GM18868 (cell line): Measurements from ENCODE around the gene PLTP.
"Not testable (repeated sequence)": the region's sequence is repeated elsewhere in the genome, so short reads cannot be mapped to it uniquely, and the experiment has no call there.

Source experiments
- ATAC-seq: cut with Tn5 transposase; IDR thresholded peaks from one replicate; pipeline ENCODE4 v1.9.1; 2021; ENCODE audit warnings: mild to moderate bottlenecking, moderate library complexity; ENCODE audit not compliant: unreplicated experiment

Gene PLTP

DNA sequence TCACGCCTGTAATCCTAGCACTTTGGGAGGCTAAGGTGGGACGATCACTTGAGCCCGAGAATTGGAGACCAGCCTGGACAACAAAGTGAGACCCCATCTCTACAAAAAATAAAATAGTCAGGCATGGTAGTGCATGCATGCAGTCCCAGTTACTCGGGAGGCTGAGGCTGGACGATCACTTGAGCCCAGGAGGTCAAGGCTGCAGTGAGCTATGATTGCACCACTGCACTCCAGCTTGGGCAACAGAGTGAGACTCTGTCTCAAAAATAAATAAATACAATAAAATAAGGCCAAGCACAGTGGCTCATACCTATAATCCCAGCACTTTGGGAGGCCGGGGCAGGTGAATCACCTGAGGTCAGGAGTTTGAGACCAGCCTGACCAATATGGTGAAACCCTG is 10.6 kb downstream of the PLTP start:
- not testable (repeated sequence) for ATAC-seq

DNA sequence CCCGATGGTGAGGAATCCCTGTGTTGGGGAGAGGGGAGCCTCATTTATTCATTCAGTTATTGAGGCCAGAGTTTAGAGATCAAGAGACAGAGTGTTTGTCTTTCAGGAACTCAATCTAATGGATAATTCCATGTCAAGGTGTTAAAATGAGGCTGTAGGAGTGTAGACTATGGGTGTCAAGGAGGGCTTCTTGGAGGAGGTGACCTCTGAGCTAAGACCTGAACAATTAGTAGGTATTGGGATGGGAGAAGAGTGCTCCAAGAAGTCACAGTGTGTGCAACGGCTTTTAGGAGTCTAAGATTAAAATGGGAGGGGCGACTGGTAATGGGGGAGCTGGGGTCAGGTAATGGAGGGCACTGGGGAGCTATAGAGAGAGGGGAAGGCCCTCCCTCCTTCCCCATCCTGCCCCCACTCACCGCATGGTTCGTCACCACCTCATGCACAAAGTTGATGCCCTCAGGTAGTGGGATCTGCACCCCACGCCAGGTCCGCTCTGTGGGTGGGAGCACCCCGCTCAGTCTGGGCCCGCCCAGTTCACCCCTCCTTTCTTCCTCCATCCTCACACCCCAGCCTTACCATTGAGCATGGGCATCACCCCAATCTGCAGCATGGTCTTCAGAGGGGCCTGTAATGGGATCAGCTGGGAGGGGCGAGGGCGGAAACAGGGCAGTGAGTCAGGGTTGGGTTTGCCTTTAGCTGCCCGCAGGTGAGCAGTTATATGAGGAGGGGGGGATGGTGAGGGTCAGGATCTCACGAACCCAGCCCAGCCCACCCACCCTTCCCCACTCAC is 12.7 kb downstream of the PLTP start:
- ATAC-seq: no peak

DNA sequence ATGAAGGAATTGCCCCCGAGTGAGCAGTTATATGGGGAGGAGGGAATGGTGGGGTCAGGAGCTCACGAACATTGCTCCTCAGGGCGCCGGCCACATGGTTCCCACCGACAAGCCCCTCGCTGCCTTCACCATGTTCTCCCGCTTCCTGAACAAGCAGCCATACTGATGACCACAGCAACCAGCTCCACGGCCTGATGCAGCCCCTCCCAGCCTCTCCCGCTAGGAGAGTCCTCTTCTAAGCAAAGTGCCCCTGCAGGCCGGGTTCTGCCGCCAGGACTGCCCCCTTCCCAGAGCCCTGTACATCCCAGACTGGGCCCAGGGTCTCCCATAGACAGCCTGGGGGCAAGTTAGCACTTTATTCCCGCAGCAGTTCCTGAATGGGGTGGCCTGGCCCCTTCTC is 13.7 kb downstream of the PLTP start:
- ATAC-seq: no peak

DNA sequence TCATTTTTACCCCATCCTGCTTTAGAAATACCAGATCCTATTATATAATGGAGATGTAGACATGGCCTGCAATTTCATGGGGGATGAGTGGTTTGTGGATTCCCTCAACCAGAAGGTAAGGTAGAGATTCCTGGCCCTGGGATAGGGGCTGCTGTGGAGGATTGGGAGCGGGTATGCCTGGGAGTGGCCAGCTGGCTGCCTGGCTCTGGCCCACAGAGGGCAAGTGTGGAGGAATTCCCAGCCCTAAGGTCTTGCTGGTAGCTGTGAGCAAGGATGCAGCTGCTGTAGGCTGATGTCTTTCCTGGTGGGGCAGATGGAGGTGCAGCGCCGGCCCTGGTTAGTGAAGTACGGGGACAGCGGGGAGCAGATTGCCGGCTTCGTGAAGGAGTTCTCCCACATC is 14.3 kb downstream of the PLTP start:
- ATAC-seq: no peak

DNA sequence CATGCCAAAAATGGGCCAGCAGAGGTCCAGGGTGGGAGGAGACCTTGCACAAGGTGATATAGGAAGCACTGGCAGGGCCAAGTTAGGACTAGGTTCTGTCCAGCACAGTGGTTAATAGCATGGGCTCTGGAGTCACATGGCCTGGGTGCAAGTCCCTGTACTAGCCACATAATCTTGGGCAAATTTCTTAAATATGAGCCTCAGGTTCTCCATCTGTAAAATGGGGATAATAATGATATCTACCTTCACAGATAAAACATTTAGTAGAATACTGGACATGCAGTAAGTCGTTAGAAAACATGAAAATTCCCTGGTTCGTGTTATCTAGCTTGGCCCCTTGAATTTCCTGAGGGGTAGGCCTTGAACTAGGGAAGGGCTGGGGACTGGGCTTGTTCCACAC is 14.7 kb downstream of the PLTP start:
- no peak for ATAC-seq

DNA sequence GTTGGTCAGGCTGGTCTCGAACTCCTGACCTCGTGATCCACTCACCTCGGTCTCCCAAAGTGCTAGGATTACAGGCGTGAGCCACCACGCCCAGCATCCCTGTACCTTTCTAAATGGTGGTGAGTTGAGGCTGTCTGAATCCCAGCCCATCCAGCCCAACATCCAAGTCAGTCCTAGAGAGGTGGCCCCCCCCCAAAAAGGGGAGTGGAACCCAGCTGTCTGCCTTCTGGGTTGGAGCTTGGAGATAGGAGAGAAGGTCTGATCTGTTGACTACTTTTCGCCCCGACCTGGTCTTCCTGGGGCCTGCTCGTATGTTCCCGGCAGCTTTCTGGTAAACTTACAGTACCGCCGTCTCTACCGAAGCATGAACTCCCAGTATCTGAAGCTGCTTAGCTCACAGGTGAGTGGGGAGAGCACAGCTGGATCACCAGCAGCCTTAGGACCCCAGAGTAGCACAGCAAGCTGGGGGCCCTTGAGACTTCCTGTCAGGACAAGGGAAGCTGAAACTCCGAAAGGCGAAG is 15.3 kb downstream of the PLTP start:
- no peak for ATAC-seq

DNA sequence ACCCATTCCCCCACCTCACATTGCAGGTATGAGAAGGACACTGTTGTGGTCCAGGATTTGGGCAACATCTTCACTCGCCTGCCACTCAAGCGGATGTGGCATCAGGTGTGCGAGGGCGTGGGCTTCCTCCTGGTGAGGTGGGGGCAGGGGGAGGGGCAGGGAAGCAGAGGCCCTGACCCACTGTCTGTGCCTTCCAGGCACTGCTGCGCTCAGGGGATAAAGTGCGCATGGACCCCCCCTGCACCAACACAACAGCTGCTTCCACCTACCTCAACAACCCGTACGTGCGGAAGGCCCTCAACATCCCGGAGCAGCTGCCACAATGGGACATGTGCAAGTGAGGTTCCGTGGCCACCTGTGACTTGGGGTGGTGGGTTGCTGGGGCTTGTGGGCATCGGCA is 17.2 kb downstream of the PLTP start:
- no peak for ATAC-seq

DNA sequence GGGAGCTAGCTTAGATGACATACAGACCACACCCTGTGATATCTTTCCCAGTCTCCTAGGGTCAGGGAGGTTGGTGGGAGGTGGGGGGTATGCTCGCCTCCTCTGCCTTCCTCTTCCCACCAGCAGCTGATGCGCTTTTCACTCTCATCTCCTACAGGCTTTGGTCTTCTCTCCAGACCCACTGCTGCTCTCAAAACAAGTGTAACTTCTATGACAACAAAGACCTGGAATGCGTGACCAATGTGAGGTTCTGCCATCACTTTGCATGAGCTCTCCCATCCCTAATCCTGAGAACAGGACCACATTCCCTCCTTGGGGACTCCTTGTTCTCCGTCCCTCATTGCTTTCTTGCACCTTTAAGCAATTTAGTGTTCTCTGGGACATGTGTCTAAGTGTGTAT is 18.1 kb downstream of the PLTP start:
- no peak for ATAC-seq

DNA sequence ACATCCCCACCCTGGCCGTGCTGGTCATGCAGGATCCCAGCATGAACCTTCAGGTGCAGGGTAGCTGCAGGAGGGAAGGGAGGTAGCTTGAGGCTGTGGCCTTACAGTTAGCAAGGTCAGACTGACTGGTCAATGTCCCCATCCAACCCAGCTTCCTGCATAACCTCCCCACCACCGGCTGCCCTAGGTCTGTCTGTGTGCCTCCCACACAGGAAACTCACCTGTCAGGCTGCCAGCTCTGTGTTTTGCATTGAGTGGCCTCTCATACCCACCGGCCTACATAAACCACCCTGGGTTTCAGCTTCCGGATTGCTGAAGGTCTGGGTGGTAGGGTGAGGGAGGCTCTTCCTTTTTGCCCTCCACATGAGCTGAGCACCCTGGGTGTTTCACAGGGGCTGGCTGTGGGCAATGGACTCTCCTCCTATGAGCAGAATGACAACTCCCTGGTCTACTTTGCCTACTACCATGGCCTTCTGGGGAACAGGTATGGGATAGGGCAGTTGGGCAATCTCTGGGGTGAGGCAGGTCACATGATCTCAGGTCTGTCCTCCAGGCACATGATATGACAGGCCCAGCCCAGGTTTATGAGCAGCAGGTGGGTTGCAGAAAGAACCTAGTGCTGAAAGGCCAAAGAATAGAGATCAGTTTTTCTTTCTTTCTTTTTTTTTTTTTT is 19.0 kb downstream of the PLTP start:
- ATAC-seq: no peak

DNA sequence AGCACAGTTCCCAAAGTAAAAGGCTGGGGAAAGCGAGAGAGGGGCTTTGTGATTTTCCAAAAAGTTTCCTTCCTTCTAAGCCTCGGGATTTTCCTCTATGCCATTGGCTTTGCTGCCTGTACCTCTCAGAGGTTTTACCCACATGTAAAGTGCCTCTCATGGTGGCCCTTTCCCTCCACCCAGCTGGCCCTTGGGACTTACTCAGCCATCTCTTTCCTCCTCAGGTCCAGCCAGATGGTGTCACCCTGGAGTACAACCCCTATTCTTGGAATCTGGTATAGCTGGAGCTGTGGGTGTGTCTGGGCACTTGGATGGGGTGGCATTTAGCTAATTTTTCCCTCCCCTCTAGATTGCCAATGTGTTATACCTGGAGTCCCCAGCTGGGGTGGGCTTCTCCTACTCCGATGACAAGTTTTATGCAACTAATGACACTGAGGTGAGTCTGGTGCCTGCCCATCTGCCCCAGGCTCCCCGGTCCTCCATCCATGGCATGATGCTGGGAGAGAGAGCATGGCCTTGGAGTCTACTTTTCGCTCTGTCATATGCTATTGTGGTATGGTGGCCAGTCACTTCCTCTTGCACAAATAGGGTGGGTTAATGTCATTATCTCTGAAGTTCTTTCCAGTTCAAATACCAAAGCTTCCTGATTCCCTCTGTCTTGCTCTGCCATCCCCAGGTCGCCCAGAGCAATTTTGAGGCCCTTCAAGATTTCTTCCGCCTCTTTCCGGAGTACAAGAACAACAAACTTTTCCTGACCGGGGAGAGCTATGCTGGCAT is 19.7 kb downstream of the PLTP start:
- ATAC-seq: no peak

DNA sequence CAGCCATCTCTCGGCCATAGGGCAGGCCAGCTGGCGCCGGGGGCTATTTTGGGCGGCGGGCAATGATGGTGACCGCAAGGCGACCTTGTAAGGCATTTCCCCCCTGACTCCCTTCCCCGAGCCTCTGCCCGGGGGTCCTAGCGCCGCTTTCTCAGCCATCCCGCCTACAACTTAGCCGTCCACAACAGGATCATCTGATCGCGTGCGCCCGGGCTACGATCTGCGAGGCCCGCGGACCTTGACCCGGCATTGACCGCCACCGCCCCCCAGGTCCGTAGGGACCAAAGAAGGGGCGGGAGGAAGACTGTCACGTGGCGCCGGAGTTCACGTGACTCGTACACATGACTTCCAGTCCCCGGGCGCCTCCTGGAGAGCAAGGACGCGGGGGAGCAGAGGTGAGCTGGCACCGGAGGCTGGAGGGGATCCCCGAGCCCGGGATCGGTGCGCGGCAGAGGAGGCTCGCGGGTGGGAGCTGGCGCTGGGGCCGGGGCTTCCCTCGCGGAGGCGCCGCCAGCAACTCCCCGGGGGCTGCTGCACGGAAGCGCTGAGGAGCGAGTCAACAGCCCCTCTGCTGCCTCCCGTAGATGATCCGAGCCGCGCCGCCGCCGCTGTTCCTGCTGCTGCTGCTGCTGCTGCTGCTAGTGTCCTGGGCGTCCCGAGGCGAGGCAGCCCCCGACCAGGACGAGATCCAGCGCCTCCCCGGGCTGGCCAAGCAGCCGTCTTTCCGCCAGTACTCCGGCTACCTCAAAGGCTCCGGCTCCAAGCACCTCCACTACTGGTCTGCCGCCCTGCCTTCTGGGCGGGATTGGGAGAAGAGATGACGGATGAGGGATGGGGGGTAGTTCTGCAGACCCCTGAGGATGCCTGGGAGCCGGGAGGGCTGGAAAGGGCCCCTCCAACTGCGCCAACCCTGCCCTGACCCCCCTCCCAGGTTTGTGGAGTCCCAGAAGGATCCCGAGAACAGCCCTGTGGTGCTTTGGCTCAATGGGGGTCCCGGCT is 20.7 kb downstream of the PLTP start, which contains the start of the genes CTSA and NEURL2:
Gene CTSA (plus strand): TSS at position 351 of the 999 bp plus-strand sequence. CDS start 234 bp downstream, at position 585.
Gene NEURL2 (minus strand): TSS at position 224 of the 999 bp plus-strand sequence. CDS start 217 bp downstream, at position 7.
- peak; percentile 81 for ATAC-seq

DNA sequence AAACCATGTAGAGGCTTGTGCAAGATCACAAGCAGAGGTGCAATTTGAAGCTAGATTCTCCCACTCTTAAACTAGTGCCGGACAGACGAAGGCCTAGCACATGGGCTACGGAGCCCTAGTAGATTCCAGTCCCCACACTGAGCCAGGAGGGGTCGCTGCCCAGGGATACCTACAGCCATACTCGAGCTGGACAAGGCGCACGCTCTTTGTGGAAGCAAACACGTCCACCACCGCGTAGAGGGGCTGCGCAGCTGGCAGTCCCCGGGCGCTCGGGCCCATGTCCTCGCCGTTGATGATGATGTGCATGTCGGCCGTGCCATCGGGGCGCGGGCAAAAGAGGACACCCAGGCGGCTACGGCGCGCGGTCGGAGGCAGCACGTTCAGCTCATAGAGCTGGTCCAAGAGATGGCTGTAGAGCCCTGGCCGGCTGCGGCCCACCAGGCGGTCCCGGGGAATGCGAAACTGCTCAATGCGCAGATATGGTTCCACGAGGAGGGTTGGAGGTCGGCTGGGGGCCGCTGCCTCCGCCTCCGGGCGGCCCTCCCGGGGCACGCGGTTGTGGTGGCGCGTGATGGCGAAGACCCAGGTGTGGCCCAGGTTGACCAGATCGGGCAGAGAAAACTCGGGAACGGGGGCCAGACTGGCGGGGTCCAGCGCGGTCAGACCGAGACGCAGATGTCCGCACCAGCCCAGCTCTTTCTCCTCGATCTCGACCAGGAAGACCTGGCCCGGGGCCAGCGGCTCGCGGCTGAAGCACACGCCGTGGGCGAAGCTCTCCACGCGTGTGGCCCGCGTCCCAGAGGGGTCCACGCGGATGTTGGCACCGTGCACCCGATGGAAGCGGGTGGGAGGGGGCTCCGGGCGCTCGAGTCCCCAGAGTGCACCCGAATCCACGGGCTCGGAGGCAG is 21.6 kb downstream of the PLTP start:
- ATAC-seq: no peak

DNA sequence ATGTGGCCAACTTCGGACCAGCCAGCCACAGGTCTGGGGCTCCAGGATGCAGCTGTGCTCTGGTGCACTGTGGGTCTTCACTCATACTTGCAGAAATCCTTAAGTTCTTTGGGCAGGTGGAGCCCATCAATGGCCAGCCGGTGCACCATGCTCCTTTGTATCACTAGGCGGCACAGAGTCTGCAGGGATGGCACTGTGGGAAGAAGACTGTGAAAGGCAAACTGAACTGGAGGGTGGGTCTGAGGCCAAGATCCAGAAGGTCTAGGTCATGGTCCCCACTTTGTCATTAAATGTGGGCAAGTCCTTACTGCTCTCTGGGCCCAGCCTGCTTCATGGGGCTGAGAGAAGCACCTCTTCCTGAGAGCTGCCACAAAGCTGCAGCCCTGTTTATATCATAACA is 23.3 kb downstream of the PLTP start:
- ATAC-seq: no peak

DNA sequence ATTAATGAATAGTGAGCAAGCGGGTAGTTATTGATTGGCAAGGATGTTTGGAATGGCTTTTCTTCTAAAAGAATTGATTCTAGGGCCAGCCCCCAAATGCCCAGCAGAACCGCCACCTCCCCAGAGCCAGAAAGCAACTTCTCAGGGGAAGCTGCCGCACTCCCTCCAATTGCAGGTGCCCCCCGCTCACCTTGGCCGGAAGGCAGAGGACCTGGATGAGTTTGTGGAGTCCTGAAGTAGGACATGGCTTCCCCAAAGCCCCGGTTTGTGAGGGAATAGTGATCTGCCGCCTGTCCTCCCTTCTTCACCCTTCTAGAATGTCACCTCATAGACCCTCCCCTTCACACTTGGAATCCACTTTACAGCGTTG is 24.6 kb downstream of the PLTP start, which contains the start of gene SPATA25:
Gene SPATA25 (minus strand): TSS at position 277 of the 370 bp plus-strand sequence. CDS start 32 bp downstream, at position 245.
- ATAC-seq: no peak

DNA sequence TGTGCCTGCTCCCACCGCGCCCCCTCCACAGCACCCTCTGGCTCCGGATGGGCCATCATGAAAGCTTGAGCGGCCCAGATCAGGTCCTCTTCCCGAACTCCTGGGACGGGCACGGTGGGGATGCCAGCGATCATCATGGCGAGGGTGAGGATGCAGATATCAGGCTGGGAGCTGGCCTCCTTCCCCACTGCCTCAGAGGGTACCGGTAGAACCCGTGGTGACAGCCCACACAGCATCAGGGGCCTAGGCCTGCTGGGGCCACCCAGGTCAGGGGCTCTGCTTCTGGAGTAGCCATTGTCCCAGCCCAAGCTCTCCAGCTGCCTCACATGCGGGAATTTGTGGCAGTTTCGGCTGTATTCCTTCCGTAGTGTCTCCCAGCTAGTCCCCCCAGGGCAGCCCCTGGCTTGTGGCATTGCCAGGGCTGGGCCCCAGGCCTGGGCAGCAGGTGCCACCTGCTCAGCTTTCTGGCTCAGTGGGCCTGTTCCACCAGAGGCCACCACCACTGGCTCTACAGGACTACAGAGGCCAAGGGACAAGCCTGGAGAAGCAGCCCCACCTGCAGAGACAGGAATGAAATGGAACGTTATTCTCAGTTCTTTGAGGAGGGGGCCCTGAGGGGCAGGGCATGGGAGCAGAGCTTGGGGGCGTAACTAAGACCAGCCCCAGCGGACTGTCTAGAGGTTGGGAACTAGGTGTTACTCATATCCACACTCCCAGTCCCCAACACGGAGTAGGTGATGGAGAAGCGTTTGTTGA is 25.2 kb downstream of the PLTP start:
- ATAC-seq: no peak

DNA sequence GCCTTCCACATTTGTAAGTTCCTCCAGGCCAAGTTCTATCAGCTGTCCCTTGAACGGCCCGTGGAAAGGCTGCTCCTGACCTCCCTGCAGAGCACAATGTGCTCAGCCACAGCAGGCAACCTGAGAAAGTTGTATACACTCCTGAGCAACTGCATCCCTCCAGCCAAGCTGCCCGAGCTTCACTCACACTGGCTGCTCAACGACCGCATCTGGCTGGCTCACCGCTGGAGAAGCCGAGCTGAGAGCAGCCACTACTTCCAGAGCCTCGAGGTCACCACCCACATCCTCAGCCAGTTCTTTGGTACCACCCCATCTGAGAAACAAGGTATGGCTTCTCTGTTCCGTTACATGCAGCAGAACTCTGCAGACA is 28.9 kb downstream of the PLTP start:
- ATAC-seq: no peak

DNA sequence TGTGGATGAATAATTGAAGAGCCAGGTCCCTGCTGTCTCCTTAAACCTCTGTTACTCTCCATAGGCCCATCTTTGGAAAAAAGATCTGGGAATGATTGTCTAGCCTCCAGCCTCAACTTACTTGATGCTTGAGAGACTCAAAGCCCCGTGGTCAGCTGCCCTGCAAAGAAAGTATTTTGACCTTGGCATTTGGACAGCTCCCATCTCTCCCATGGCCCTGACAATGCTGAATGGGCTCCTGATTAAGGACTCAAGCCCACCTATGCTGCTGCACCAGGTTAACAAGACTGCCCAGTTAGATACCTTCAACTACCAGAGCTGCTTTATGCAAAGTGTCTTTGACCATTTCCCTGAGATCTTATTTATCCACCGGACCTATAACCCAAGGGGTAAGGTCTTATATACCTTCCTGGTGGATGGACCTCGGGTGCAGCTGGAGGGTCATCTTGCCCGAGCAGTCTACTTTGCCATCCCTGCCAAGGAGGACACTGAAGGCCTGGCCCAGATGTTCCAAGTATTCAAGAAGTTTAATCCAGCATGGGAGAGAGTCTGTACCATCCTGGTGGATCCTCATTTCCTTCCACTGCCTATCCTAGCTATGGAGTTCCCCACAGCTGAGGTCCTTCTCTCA is 29.4 kb downstream of the PLTP start:
- ATAC-seq: no peak
